PC-3 (cell line): ENCODE results near the gene PSMA4. TPM values are rescaled to one million over a fixed set of nuclear protein-coding genes. Genes with fewer than 3 reads are reported as not detected.

Source experiments
- ATAC-seq: fragments of 200-7000 bp; cut with Tn5 transposase; 2 replicates; pipeline ENCODE4 v1.9.1; 2020; ENCODE audit warnings: mild to moderate bottlenecking, moderate library complexity
- Bru-seq: library from RNA; stranded (reverse); fragments of 400-500 nt; gene quantifications from one replicate; lab custom pipeline; 2021; lab: Mats Ljungman, UMichigan
- BruChase-seq, 2 experiments: library from RNA; stranded (reverse); fragments of 400-500 nt; gene quantifications; one replicate each; lab custom pipeline; 2021; lab: Mats Ljungman, UMichigan
- BruUV-seq: library from RNA; stranded (reverse); fragments of 400-500 nt; replicated peaks from 2 replicates; lab custom pipeline; 2021; lab: Mats Ljungman, UMichigan
- CTCF ChIA-PET: fragments of 300-600 bp; sonication (Branson Sonifier 250); formaldehyde crosslinking; loops from one replicate; lab custom pipeline; 2022; ENCODE audit warnings: antibody characterized with exemption; lab: Charles Lee
- POLR2A ChIA-PET: fragments of 300-600 bp; sonication (Branson Sonifier 250); formaldehyde crosslinking; loops from one replicate; lab custom pipeline; 2022; ENCODE audit warnings: antibody characterized with exemption; ENCODE audit not compliant: unreplicated experiment; lab: Charles Lee
- DNase-seq: peaks from one replicate; pipeline ENCODE4 v3.0.0-alpha.2; 2015
- H2AFZ ChIP-seq: fragments of 300-600 bp; sonication (generic); 2 replicates; pipeline ENCODE4 v1.6.0; 2016; ENCODE audit warnings: antibody characterized with exemption, low read length
- H3F3A ChIP-seq: fragments of 300-600 bp; sonication (generic); one replicate; pipeline ENCODE4 v1.6.0; 2017; ENCODE audit warnings: antibody characterized with exemption, low read length, control low read depth, mild to moderate bottlenecking; ENCODE audit not compliant: unreplicated experiment
- H3K27ac ChIP-seq: fragments of 300-600 bp; sonication (generic); 2 replicates; pipeline ENCODE4 v1.5.1; 2016; ENCODE audit warnings: mild to moderate bottlenecking, low read length
- H3K27me3 ChIP-seq: fragments of 300-600 bp; sonication (generic); 2 replicates; pipeline ENCODE4 v1.6.1; 2016; ENCODE audit warnings: low read length, mixed read lengths
- H3K36me3 ChIP-seq: fragments of 300-600 bp; sonication (generic); 2 replicates; pipeline ENCODE4 v1.6.1; 2016; ENCODE audit warnings: low read depth, mixed run types, low read length, mixed read lengths
- H3K4me1 ChIP-seq: fragments of 300-600 bp; sonication (generic); 2 replicates; pipeline ENCODE4 v1.5.1; 2016; ENCODE audit warnings: low read length; ENCODE audit not compliant: insufficient read depth
- H3K4me2 ChIP-seq: fragments of 300-600 bp; sonication (generic); 2 replicates; pipeline ENCODE4 v1.6.0; 2016; ENCODE audit warnings: low read length
- H3K4me3 ChIP-seq: fragments of 300-600 bp; sonication (generic); 2 replicates; pipeline ENCODE4 v1.5.1; 2016; ENCODE audit warnings: mild to moderate bottlenecking, low read length, mixed read lengths
- H3K79me2 ChIP-seq: fragments of 300-600 bp; sonication (generic); 2 replicates; pipeline ENCODE4 v1.6.1; 2017; ENCODE audit warnings: low read length, mixed read lengths
- H3K9ac ChIP-seq: fragments of 300-600 bp; sonication (generic); 2 replicates; pipeline ENCODE4 v1.6.0; 2016; ENCODE audit warnings: mild to moderate bottlenecking, low read length
- H3K9me2 ChIP-seq: fragments of 300-600 bp; sonication (generic); replicated peaks from 2 replicates; pipeline ENCODE4 v1.6.1; 2016; ENCODE audit warnings: mixed run types, low read length, mixed read lengths
- H3K9me3 ChIP-seq: fragments of 300-600 bp; sonication (generic); 2 replicates; pipeline ENCODE4 v1.6.1; 2016; ENCODE audit warnings: low read length, mixed read lengths
- H4K20me1 ChIP-seq: fragments of 300-600 bp; sonication (generic); 2 replicates; pipeline ENCODE4 v1.6.1; 2016; ENCODE audit warnings: low read length, mixed read lengths
- EZH2 ChIP-seq: fragments of 300-600 bp; sonication (generic); IDR thresholded peaks from one replicate; pipeline ENCODE4 v1.6.1; 2017; ENCODE audit warnings: antibody characterized with exemption, mild to moderate bottlenecking, low read length; ENCODE audit not compliant: unreplicated experiment
- EZH2phosphoT487 ChIP-seq: fragments of 300-600 bp; sonication (generic); IDR thresholded peaks from 2 replicates; pipeline ENCODE4 v1.6.1; 2018; ENCODE audit warnings: mild to moderate bottlenecking, antibody characterized with exemption, low read length, borderline replicate concordance
- intact Hi-C: fragments of 100-400 bp; cut with micrococcal nuclease; formaldehyde crosslinking; loops from 2 replicates; pipeline ENCODE4 v1.9.0; 2023
- long read RNA-seq: library from polyadenylated mRNA; unstranded; transcript quantifications from one replicate; pipeline ENCODE4 v2.0.0, GENCODE V29; 2021; ENCODE audit not compliant: unreplicated experiment
- total RNA-seq: library from RNA; depleted of rRNA; stranded (reverse); fragments of >200 nt; gene quantifications from 2 replicates; pipeline ENCODE4 v1.2.3, GENCODE V29; 2014; rRNA removed
- TF ChIP-seq, protein P1 (sequence below): fragments of 300-600 bp; sonication (generic); conservative IDR thresholded peaks from 2 replicates; pipeline ENCODE4 v1.5.1; 2017; ENCODE audit warnings: antibody characterized with exemption, low read depth, mild to moderate bottlenecking, low read length

The PSMA4 gene
- total RNA-seq = 198 and 245 TPM in 2 replicates
- Bru-seq, nascent RNA = percentile 80 among the genes with signal in this experiment
- BruChase-seq, experiment 1, labeled RNA remaining after a 6-hour chase = percentile 93 among the genes with signal in this experiment
- percentile 84 among the genes with signal in this experiment for BruChase-seq, experiment 2, labeled RNA remaining after a 2-hour chase
- long read RNA-seq, full-length matches to known transcripts = 62 of 127 reads
- long read RNA-seq, partial matches to known transcripts = 58 of 127 reads
- long read RNA-seq, other reads (novel, unspliced or antisense) = 7 of 127 reads

- intact Hi-C loops = loop anchor here (5.0 kb wide), 1 partner anchor 33 kb away; the partner anchor contains the start of gene HYKK
- Histone ChIP-seq H3K79me2 (peaks cover 41% of the 10 kb centered on the region), H3K4me1 (peaks cover 18% of the 10 kb centered on the region), H3K27ac (peak within 1 kb of the TSS; percentile 69), H2AFZ (peak within 1 kb of the TSS; percentile 80), H3K9ac (peak within 1 kb of the TSS; percentile 93), H3K9me2 (no peaks in the 10 kb centered on the region), H3K9me3 (no peaks in the 10 kb centered on the region), H3K27me3 (no peaks in the 10 kb centered on the region), H4K20me1 (peaks cover 9% of the 10 kb centered on the region; the same call in 1 of the 2 replicates), H3K4me3 (peak within 1 kb of the TSS; percentile 99), H3K4me2 (peak within 1 kb of the TSS; percentile 83), H3K36me3 (peaks cover 30% of the 10 kb centered on the region), H3F3A (no peaks in the 10 kb centered on the region)
- POLR2A ChIA-PET = interaction anchor here (0.6 to 1.1 kb wide), 4 partner anchors 13 to 125 kb away, joined by 3 to 7 read pairs (median 3); partner anchors contain the start of gene CHRNA5
- peak; percentile 79 for DNase-seq
- ATAC-seq = peak; percentile 82
- no TSS peak for BruUV-seq
- TF ChIP-seq EZH2 (no peak), EZH2phosphoT487 (no peak)
- TF ChIP-seq, protein P1, sequence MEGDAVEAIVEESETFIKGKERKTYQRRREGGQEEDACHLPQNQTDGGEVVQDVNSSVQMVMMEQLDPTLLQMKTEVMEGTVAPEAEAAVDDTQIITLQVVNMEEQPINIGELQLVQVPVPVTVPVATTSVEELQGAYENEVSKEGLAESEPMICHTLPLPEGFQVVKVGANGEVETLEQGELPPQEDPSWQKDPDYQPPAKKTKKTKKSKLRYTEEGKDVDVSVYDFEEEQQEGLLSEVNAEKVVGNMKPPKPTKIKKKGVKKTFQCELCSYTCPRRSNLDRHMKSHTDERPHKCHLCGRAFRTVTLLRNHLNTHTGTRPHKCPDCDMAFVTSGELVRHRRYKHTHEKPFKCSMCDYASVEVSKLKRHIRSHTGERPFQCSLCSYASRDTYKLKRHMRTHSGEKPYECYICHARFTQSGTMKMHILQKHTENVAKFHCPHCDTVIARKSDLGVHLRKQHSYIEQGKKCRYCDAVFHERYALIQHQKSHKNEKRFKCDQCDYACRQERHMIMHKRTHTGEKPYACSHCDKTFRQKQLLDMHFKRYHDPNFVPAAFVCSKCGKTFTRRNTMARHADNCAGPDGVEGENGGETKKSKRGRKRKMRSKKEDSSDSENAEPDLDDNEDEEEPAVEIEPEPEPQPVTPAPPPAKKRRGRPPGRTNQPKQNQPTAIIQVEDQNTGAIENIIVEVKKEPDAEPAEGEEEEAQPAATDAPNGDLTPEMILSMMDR = no peak
- CTCF ChIA-PET = no interaction called here
These were observed at the start of gene PSMA4 for GRCh38 chr15:78540141-78540870. TSS of gene PSMA4 (plus strand) at chr15:78540444. CDS start at chr15:78541928, 1,484 bp downstream.

- no TSS peak for BruUV-seq
- H3K36me3 ChIP-seq = peaks cover 40% of the 10 kb centered on the region
These were observed 47.4 kb upstream of the PSMA4 start for GRCh38 chr15:78492872-78493271.

More at GRCh38 chr15:78492872-78493271, 47.4 kb upstream of the PSMA4 start:
- H3K4me1 ChIP-seq = no peaks in the 10 kb centered on the region
- H3K9me3 ChIP-seq = no peaks in the 10 kb centered on the region
- H3F3A ChIP-seq = no peaks in the 10 kb centered on the region
- no peaks in the 10 kb centered on the region for H3K9me2 ChIP-seq
- H2AFZ ChIP-seq = no peak overlapping the region
- no peak overlapping the region for H3K9ac ChIP-seq
- H3K27me3 ChIP-seq = no peaks in the 10 kb centered on the region
- ChIA-PET CTCF (no interaction called here), POLR2A (no interaction called here)
- no peaks in the 10 kb centered on the region for H4K20me1 ChIP-seq
- DNase-seq (no peak), ATAC-seq (no peak)
- H3K4me2 ChIP-seq = no peak overlapping the region
- H3K27ac ChIP-seq = no peak overlapping the region
- no peaks in the 10 kb centered on the region for H3K79me2 ChIP-seq
- TF ChIP-seq EZH2phosphoT487 = no peak
- TF ChIP-seq EZH2 = no peak
- TF ChIP-seq, protein P1 = no peak
- H3K4me3 ChIP-seq = no peak overlapping the region
- intact Hi-C loops = no loop called here
